ENCODE results near the gene TMEM108.

DNA sequence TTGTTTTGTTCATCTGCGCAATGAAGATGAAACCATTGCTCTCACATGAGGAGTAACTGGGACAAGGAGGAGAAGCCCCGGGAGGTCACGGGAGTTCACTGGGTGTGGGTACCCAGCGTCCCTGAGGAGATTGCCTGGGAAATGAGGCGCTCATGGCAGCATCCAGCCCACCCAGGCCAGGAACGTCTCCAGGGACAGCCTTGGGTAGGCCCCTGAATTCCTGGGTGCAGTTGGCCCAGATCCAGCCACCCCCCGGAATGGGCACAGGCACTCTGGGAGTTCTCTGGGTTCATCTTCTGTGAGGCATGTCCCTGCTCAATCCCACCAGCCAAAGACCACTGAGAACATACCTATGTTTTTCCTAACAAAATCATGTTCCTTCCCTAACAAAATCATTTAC lies 380.2 kb downstream of the TMEM108 start:
- TF ChIP-seq, protein P1, sequence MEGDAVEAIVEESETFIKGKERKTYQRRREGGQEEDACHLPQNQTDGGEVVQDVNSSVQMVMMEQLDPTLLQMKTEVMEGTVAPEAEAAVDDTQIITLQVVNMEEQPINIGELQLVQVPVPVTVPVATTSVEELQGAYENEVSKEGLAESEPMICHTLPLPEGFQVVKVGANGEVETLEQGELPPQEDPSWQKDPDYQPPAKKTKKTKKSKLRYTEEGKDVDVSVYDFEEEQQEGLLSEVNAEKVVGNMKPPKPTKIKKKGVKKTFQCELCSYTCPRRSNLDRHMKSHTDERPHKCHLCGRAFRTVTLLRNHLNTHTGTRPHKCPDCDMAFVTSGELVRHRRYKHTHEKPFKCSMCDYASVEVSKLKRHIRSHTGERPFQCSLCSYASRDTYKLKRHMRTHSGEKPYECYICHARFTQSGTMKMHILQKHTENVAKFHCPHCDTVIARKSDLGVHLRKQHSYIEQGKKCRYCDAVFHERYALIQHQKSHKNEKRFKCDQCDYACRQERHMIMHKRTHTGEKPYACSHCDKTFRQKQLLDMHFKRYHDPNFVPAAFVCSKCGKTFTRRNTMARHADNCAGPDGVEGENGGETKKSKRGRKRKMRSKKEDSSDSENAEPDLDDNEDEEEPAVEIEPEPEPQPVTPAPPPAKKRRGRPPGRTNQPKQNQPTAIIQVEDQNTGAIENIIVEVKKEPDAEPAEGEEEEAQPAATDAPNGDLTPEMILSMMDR (IDR thresholded peaks at IDR 0.05; ENCODE audit: poor library complexity, severe bottlenecking), result no peak
- no peak for TF ChIP-seq EZH2 (IDR thresholded peaks at IDR 0.05; ENCODE audit: borderline replicate concordance, insufficient read depth, low read length, poor library complexity, severe bottlenecking)
- no peak for TF ChIP-seq POLR2AphosphoS5 (IDR thresholded peaks at IDR 0.05)
- TF ChIP-seq MXI1 (conservative IDR thresholded peaks at IDR 0.05; ENCODE audit: poor library complexity, severe bottlenecking), result no peak

Measured in neural cell (in vitro differentiated cells).